CD4-positive, alpha-beta T cell (primary cell): ENCODE measurements around the gene VAV2. TPM values are rescaled to one million over a fixed set of nuclear protein-coding genes. Genes with fewer than 3 reads are reported as not detected.

Experiments used
- ATAC-seq: fragments of 200-7000 bp; cut with Tn5 transposase; one replicate; pipeline ENCODE4 v1.10.0; 2022; ENCODE audit warnings: mild to moderate bottlenecking; ENCODE audit not compliant: poor library complexity
- CTCF ChIA-PET: fragments of 350-600 bp; sonication (Branson Sonifier 250); formaldehyde crosslinking; loops from one replicate; lab custom pipeline; 2021; ENCODE audit warnings: antibody characterized with exemption, inconsistent platforms; lab: Charles Lee
- POLR2A ChIA-PET: fragments of 350-600 bp; sonication (Branson Sonifier 250); formaldehyde crosslinking; loops from one replicate; lab custom pipeline; 2021; ENCODE audit warnings: antibody characterized with exemption, inconsistent platforms; lab: Charles Lee
- DNase-seq, 14 experiments: peaks; one replicate each; pipeline ENCODE4 v3.0.0-alpha.2; 2013 to 2020; ENCODE audit warnings: mixed read lengths in 2 of 14
- H3K27ac ChIP-seq, 2 donors: one replicate each; pipeline versions ENCODE4 v1.5.1 to v1.7.0; 2013; ENCODE audit warnings: low read length in 2 of 2, low read depth in 1 of 2, mild to moderate bottlenecking in 1 of 2
- H3K27me3 ChIP-seq, 2 experiments: 1 replicate in 1 of 2; 2 replicates in 1 of 2; pipeline versions ENCODE4 v1.6.1 to v1.7.0; 2013; ENCODE audit warnings: low read length in 2 of 2, control low read depth in 1 of 2, mild to moderate bottlenecking in 1 of 2, moderate library complexity in 1 of 2; ENCODE audit not compliant: insufficient read depth in 2 of 2, control insufficient read depth in 1 of 2
- H3K36me3 ChIP-seq: one replicate; pipeline ENCODE4 v1.6.1; 2013; ENCODE audit warnings: low read length, control low read depth; ENCODE audit not compliant: insufficient read depth
- H3K4me1 ChIP-seq: one replicate; pipeline ENCODE4 v1.6.1; 2013; ENCODE audit warnings: low read length, control low read depth; ENCODE audit not compliant: insufficient read depth
- H3K4me3 ChIP-seq: one replicate; pipeline ENCODE4 v1.5.1; 2013; ENCODE audit warnings: mild to moderate bottlenecking, low read length, moderate library complexity
- H3K9me3 ChIP-seq, 2 experiments: 1 replicate in 1 of 2; 2 replicates in 1 of 2; pipeline versions ENCODE4 v1.6.1 to v1.7.0; 2013; ENCODE audit warnings: low read length in 2 of 2, mild to moderate bottlenecking in 2 of 2, control low read depth in 1 of 2, moderate library complexity in 1 of 2; ENCODE audit not compliant: control insufficient read depth in 1 of 2, insufficient read depth in 1 of 2
- H3K27ac Mint-ChIP-seq: one replicate; pipeline ENCODE4 v1.8.0; 2020; ENCODE audit warnings: mixed read lengths
- H3K27me3 Mint-ChIP-seq: one replicate; pipeline ENCODE4 v1.8.0; 2021; ENCODE audit warnings: mixed read lengths
- H3K36me3 Mint-ChIP-seq: one replicate; pipeline ENCODE4 v1.8.0; 2021; ENCODE audit warnings: low read depth, mixed read lengths
- H3K4me1 Mint-ChIP-seq: one replicate; pipeline ENCODE4 v1.8.0; 2021; ENCODE audit warnings: low read depth, mixed read lengths
- H3K4me3 Mint-ChIP-seq: one replicate; pipeline ENCODE4 v1.8.0; 2020; ENCODE audit warnings: mild to moderate bottlenecking, mixed read lengths
- H3K9me3 Mint-ChIP-seq: one replicate; pipeline ENCODE4 v1.8.0; 2020; ENCODE audit warnings: mixed read lengths
- intact Hi-C, 2 experiments: fragments of 100-400 bp; cut with DNase I in 1 of 2; cut with micrococcal nuclease in 1 of 2; formaldehyde crosslinking; loops; one replicate each; pipeline versions ENCODE4 v1.15.1 to v1.9.0; 2023 to 2025; cut with DNase I, micrococcal nuclease
- total RNA-seq, 174 experiments: library from RNA in 2 of 174; stranded (reverse) in 2 of 174; gene quantifications; one replicate each; pipeline ENCODE4 v1.2.3 and lab custom pipeline; 2021 to 2026
- TF ChIP-seq, protein P1 (sequence below): fragments of 200-600 bp; IDR thresholded peaks from one replicate; pipeline ENCODE4 v1.8.0; 2022; ENCODE audit warnings: antibody characterized with exemption, mild to moderate bottlenecking

Gene VAV2
- total RNA-seq, 2 experiments from 2014 or later, result 1.6 to 1.7 TPM

DNA sequence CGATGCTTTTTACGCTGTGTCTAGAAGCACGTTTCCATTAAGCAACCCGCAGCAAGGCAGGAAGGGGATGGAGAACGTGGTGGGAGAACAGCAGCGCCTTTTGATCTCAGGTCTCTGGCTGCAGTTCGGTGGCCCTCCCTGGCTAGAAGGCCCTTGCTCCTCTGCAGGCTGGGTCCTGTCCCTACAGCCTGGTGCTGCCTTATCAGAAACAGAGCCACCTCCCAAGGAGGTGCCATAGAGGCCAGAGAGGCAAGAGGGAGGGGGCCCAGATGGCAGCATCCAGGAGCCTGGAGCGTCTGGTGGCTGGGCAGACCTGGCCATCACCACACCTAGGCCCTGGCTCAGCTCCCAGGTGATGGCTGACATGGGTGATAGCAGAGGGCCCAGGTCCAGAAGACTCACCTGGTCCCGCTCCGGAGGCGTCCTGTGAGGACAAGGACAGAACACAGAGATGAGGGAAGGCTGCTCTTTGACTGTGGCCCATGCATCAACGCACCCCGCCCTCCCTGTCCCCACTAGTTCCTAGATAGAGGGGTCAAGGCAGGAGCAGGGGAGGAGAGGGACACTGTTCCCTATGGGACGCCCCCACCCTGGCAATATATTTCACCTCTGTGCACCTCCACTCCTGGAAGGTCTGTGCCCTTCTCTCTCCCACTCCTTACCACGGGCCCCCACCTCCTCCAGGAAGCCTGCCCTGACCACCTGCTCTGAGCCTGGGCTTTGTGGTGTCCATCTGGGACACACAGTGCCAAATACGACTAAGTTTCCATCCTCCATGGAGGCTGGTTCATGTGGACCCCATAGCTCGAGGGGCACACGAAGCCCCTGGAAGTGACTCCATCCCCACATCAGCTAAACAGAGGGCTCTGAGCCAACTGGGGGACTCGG is 212.4 kb downstream of the VAV2 start:
- H3K36me3 ChIP-seq, result no peaks in the 10 kb centered on the region
- no peaks in the 10 kb centered on the region for H3K4me1 Mint-ChIP-seq
- CTCF ChIA-PET, result no interaction called here

DNA sequence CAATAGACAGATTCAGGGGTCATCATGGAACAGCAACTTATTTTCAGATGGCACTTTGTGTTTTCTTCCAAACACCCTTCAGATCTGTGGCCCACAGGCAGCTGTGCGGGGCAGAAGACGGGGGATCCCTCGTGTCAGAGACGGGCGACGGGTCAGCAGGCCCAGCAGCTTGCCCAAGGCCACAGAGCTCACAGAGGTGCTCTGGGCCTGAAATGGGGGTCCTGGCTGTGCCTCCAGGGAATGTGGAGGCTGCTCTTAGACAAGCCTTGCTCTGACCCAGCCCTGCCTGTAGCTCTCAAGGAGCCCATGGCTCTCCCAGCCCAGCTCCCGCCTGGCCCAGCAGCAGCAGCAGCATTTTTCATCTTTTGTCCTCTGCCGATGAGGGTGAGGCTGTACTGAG is 213.0 kb downstream of the VAV2 start:
- Histone ChIP-seq H3K27me3 (no peaks in the 10 kb centered on the region), H3K4me1 (no peaks in the 10 kb centered on the region), H3K9me3 (no peaks in the 10 kb centered on the region), H3K27ac (no peak overlapping the region), H3K4me3 (no peak overlapping the region), H3K36me3 (no peaks in the 10 kb centered on the region)
- ChIA-PET POLR2A (no interaction called here), CTCF (no interaction called here)
- DNase-seq (no peak), ATAC-seq (no peak)
- Mint-ChIP-seq H3K9me3 (peaks cover 2% of the 10 kb centered on the region), H3K4me3 (no peak overlapping the region), H3K4me1 (no peaks in the 10 kb centered on the region), H3K27me3 (no peaks in the 10 kb centered on the region), H3K36me3 (peaks cover 9% of the 10 kb centered on the region), H3K27ac (no peak overlapping the region)
- intact Hi-C loops, result no loop called here
- TF ChIP-seq, protein P1, sequence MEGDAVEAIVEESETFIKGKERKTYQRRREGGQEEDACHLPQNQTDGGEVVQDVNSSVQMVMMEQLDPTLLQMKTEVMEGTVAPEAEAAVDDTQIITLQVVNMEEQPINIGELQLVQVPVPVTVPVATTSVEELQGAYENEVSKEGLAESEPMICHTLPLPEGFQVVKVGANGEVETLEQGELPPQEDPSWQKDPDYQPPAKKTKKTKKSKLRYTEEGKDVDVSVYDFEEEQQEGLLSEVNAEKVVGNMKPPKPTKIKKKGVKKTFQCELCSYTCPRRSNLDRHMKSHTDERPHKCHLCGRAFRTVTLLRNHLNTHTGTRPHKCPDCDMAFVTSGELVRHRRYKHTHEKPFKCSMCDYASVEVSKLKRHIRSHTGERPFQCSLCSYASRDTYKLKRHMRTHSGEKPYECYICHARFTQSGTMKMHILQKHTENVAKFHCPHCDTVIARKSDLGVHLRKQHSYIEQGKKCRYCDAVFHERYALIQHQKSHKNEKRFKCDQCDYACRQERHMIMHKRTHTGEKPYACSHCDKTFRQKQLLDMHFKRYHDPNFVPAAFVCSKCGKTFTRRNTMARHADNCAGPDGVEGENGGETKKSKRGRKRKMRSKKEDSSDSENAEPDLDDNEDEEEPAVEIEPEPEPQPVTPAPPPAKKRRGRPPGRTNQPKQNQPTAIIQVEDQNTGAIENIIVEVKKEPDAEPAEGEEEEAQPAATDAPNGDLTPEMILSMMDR, result no peak

More for the DNA sequence above, 212.4 kb downstream of the VAV2 start:
- H3K27me3 Mint-ChIP-seq, result no peaks in the 10 kb centered on the region
- ATAC-seq, result no peak
- Histone ChIP-seq H3K27ac (no peak overlapping the region), H3K4me1 (no peaks in the 10 kb centered on the region), H3K4me3 (no peak overlapping the region), H3K9me3 (no peaks in the 10 kb centered on the region), H3K27me3 (no peaks in the 10 kb centered on the region)
- intact Hi-C loops, result no loop called here
- no peak overlapping the region for H3K4me3 Mint-ChIP-seq
- peaks cover 2% of the 10 kb centered on the region for H3K9me3 Mint-ChIP-seq
- DNase-seq, result no peak
- TF ChIP-seq, protein P1, result no peak
- H3K27ac Mint-ChIP-seq, result no peak overlapping the region
- POLR2A ChIA-PET, result no interaction called here
- H3K36me3 Mint-ChIP-seq, result peaks cover 6% of the 10 kb centered on the region

DNA sequence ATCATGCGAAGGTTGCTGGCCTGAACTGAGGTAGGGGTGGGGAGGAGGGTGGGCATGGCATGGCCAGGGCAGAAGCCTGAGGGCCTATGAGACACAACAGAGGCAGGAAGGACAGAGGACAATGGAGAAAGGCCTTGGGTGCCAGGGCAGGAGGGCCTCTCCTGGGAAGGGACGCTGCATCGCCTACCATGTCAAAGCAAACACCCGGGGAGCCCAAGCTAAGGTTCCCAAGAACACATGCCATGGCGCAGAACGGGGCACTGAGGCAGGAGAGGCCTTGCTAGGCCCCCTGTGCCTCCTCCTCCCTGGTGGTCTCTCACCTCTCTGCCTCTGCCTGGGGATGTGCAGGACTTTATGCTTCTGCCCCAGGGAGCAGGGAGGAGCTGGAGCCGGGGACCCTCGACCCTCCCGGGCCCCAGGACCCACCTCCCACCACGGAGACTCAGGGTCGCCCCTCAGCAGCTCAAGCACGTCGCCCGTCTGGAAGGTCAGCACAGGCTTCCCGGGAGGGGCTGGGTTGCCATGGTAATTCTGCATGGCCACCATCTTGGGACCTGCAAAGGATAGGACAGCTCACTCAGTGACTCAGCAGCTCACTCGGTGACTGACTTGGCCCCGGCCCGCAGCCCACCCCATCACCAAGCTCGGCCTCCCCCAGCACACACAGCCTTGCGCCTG is 213.6 kb downstream of the VAV2 start:
- H3K9me3 ChIP-seq, result no peaks in the 10 kb centered on the region
- H3K4me1 ChIP-seq, result no peaks in the 10 kb centered on the region
- intact Hi-C loops, result no loop called here
- Mint-ChIP-seq H3K27ac (no peak overlapping the region), H3K4me1 (no peaks in the 10 kb centered on the region), H3K36me3 (peaks cover 13% of the 10 kb centered on the region), H3K27me3 (no peaks in the 10 kb centered on the region), H3K4me3 (no peak overlapping the region), H3K9me3 (peaks cover 2% of the 10 kb centered on the region)
- DNase-seq, result no peak
- H3K27me3 ChIP-seq, result no peaks in the 10 kb centered on the region
- no peak for ATAC-seq
- no peak overlapping the region for H3K4me3 ChIP-seq
- TF ChIP-seq, protein P1, result no peak
- H3K36me3 ChIP-seq, result no peaks in the 10 kb centered on the region
- ChIA-PET CTCF (no interaction called here), POLR2A (no interaction called here)
- H3K27ac ChIP-seq, result no peak overlapping the region
